Stimulated activated CD4-positive, alpha-beta T cell treated with anti-CD3 and anti-CD28 coated beads, Interleukin-2, amount 100 ng/mL, for 24 hours (primary cell): Measurements from ENCODE around the gene COMMD1.
"Not testable (repeated sequence)": the region's sequence is repeated elsewhere in the genome, so short reads cannot be mapped to it uniquely, and the experiment has no call there.

Source experiments
- DNase-seq, 2 donors: peaks; one replicate each; pipeline ENCODE4 v3.0.0-alpha.2; 2020

The COMMD1 gene

GRCh38 chr2:62036229-62036628 is 130.8 kb downstream of the COMMD1 start:
- no peak for DNase-seq

GRCh38 chr2:62036761-62037250 is 131.3 kb downstream of the COMMD1 start:
- no peak for DNase-seq

- peak in 1 of 2 donors; percentile 9 for DNase-seq
Measured at GRCh38 chr2:62038975-62039771, 133.7 kb downstream of the COMMD1 start.

- no peak for DNase-seq
Measured at GRCh38 chr2:62040926-62041325, 135.5 kb downstream of the COMMD1 start.

- not testable (repeated sequence) for DNase-seq
Measured at GRCh38 chr2:62041701-62042385, 136.4 kb downstream of the COMMD1 start.

GRCh38 chr2:62042400-62042799 is 136.9 kb downstream of the COMMD1 start:
- DNase-seq = no peak

GRCh38 chr2:62042944-62043343 is 137.5 kb downstream of the COMMD1 start:
- DNase-seq = no peak

- DNase-seq = no peak
Measured at GRCh38 chr2:62045017-62045543, 139.6 kb downstream of the COMMD1 start.

GRCh38 chr2:62046141-62046540 is 140.7 kb downstream of the COMMD1 start:
- DNase-seq = no peak

- no peak for DNase-seq
Measured at GRCh38 chr2:62050456-62051045, 145.1 kb downstream of the COMMD1 start.

- no peak for DNase-seq
Measured at GRCh38 chr2:62054029-62054791, 148.7 kb downstream of the COMMD1 start.

- DNase-seq = no peak
Measured at GRCh38 chr2:62054916-62055450, 149.5 kb downstream of the COMMD1 start.

- no peak for DNase-seq
Measured at GRCh38 chr2:62055724-62056336, 150.4 kb downstream of the COMMD1 start.

- DNase-seq = no peak
Measured at GRCh38 chr2:62056341-62056740, 150.9 kb downstream of the COMMD1 start.

- DNase-seq = no peak
Measured at GRCh38 chr2:62065243-62065642, 159.8 kb downstream of the COMMD1 start.

- no peak for DNase-seq
Measured at GRCh38 chr2:62071126-62071598, 165.7 kb downstream of the COMMD1 start.

GRCh38 chr2:62071760-62072680 is 166.5 kb downstream of the COMMD1 start:
- DNase-seq = no peak

GRCh38 chr2:62074233-62074632 is 168.8 kb downstream of the COMMD1 start:
- DNase-seq = no peak

- no peak for DNase-seq
Measured at GRCh38 chr2:62076980-62077638, 171.6 kb downstream of the COMMD1 start.

- no peak for DNase-seq
Measured at GRCh38 chr2:62084801-62085200, 179.3 kb downstream of the COMMD1 start.
